ENCODE data around the gene ZNF708.
A peak's percentile ranks its signal among the peaks of the same experiment; 100 is the strongest.
"Not testable (repeated sequence)": the region's sequence is repeated elsewhere in the genome, so short reads cannot be mapped to it uniquely, and the experiment has no call there.

The ZNF708 gene

DNA sequence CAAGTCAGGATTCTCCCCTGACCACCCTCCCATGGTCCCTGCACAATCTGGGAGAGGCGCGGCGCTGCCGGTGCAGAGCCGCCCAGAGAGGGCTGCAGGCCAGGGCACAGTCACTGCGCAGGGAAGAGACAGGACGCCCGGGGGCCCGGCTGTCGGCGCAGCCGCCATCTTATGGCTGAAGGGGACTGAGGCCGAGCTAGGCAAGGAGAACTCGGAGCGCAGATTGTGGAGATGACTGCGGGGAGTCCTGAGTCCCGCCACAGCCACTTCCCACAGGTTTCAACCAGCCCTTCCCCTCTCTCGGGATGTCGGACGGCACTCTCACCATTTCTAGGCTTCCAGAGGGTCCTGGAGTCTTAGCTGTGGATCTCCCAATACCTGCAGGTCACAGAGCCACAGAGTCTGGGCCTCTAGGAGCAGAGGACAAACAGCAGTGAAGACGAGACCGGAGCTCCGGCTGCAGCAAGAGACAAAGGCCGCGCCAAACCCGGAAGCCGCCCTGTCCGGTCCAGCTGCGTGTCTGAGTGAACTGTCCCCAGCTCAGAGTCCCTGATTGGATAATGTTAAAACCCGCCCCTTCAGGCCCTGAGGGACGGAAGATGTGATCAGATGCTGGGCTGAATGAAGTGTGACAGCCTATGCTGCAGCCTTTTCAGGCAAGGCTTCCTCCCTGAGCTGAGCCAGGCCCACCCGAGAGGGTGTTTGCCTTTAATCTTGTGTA, at the start of gene ZNF708:
ZNF708 (minus strand) TSS at position 526 of the 721 bp plus-strand sequence; CDS start at position 328, 198 bp downstream.
- peak; percentile 98 for DNase-seq

DNA sequence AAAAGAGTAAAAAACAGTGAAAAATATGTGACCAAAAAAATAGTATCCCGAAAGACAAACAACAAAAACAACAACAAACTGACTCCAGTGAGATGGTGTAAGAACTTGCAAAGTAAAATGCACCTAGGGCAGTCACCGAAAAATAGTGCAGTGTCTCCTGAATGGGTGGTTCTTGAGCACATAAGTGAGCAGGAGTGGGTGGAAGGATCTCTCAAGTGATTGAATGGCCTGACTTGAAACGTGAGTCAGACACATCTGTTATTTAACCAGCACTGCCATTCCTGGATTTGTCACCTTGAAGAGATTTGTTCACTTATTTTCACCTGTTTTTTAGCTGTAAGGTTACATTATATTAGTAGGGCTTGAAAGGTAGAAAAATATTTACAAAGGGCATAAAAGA, 33.1 kb upstream of the ZNF708 start:
- DNase-seq = no peak

DNA sequence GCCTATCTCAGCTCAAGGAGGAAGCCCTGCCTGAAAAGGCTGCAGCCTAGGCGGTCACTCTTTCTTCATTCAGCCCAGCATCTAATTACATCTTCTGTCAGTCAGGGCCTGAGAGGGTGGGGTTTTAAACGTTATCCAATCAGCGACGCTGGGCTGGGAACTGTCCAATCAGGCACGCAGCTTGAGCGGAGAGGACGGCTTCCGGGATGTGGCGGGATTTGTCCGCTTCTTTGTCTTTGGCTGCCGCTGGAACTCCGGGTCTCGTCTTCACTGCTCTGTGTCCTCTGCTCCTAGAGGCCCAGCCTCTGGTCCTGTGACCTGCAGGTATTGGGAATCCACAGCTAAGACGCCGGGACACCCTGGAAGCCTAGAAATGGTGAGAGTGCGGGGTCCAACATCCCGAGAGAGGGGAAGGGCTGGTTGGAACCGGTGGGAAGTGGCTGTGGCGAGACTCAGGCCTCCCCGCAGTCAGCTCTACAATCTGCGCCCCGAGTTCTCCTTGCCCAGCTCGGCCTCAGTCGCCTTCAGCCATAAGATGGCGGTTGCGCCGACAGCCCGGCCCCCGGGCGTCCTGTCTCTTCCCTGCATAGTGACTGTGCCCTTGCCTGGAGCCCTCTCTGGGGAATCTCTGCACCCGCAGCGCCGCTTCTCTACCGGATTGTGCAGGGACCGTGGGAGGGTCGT, 29.7 kb upstream of the ZNF708 start, which contains the start of gene ZNF738:
ZNF738 (plus strand) TSS at position 233 of the 684 bp plus-strand sequence; CDS start at position 374, 141 bp downstream.
- peak; percentile 97 for DNase-seq

DNA sequence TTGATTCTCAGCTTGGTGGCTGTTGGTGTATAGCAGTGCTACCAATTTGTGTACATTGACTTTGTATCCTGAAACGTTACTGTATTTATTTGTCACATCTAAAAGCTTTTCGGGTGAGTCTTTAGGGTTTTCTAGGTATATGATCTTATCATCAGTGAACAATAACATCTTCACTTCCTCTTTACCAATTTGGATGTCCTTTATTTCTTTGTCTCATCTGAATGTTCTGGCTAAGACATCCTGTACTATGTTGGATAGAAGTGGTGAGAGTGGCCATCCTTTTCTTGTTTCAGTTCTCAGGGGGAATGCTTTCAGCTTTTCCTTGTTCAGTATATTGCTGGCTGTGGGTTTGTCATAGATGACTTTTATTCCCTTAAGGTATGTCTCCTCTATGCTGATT, 23.6 kb upstream of the ZNF708 start:
- no peak for DNase-seq

DNA sequence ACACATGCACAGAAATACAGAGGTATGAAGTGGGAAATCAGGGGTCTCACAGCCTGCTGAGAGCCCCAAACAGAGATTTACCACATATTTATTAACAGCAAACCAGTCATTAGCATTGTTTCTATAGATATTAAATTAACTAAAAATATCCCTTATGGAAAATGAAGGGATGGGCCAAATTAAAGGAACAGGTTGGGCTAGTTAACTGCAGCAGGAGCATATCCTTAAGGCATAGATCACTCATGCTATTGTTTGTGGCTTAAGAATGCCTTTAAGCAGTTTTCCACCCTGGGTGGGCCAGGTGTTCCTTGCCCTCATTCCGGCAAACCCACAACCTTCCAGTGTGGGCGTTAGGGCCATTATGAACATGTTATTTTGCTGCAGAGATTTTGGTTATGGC, 15.6 kb upstream of the ZNF708 start:
- DNase-seq = not testable (repeated sequence)

DNA sequence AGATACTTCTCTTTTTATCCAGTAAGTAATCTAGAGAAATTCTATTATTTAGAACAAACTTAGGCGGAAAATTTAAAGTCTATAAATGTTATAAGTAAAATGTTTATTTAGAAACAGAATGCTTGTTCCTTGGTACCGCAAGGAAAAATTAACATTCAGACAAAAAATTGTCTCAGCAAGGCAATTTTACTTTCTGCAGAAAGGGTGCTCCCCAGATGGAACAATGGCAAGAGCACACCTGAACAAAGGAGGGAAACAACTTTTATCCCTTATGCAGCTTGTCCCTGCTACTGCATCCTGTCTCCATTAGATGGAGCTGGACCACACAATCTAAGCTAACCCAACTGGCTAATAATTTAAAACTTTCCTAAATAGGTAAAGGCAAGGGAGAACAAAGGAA, 6.5 kb upstream of the ZNF708 start:
- DNase-seq = peak; percentile 3

DNA sequence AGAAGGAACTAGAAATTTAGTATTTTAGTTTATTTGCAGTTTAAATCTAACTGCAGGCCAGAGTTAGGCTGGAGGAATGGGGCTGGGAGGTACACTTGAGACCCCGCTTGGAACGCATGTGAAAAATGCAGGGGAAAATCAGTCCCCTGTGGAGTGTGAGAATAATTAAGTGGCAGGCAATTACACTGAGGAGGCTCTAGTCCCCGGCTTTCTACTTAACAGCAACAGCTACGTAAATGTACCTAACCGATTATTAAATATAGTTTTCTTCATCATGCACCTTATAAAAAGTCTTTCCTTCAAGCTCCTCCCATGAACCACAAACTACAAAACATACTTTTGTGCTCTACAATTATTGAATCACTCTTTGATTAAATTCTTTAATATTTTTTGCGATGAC, 804 bp downstream of the ZNF708 start:
- DNase-seq = peak; percentile 82

DNA sequence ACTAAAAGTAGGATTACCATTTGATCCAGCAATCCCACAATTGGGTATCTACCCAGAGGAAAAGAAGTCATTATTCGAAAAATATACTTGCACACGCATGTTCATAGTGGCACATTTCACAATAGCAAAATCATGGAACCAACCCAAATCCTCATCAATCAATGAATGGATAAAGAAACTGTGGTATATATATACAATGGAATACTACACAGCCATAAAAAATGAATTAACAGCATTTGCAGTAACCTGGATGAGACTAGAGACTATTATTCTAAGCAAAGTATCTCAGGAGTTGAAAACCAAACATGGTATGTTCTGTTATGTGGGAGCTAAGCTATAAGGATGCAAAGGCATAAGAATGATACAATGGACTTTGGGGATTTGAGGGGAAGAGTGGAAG, 3.0 kb downstream of the ZNF708 start:
- DNase-seq = no peak

DNA sequence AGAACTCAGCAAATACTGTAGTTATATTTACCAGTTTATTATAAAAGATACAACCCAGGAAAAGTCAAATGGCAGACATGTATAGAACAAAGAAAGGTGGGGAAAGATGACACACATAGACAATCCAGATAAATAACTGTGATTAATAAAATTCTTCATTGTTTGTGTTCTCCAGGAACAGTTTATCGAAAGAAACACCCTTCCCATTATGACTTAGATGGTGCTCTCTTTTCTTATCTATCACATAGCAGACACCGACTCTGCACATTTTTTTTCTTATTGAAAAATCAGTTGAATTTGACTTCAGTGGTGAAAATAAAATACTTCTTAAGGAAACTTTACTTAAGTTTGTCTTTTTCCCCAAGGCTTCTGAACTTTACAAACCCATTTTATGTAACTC, 6.2 kb downstream of the ZNF708 start:
- DNase-seq = no peak

DNA sequence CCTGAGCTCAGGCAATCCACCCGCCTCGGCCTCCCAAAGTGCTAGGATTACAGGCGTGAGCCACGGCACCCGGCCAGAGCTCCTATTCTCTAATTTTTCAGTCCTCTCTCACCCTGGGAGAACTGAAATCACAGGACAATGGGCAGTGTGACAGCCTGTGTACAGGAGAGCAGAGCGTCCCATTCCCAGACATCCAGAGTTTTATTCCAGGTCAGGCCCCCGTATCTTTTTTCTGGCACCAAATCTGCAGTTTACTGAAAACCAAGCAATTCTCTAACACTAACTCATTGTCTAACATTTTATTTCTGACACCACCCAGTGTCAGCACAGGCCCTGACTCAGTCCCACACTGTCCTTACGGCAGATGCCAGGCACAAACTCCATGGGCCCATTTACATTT, 6.7 kb downstream of the ZNF708 start:
- no peak for DNase-seq

DNA sequence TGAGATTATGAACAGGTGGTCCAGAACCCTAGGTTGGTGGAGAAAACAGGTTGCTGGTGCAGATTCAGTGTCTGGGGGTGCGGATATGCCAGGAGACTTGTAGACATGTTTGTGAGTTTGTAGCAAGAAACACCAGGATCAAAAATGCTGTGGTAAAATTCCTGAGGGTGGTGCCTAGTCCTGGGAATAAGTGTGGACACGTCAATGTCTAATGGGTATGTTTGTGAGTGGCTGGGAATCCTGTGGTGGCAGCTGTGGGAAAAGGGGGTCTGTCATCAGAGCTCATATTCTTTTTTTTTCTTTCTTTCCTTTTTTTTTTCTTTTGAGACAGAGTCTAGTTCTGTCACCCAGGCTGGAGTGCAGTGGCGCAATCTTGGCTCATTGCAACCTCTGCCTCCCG, 7.2 kb downstream of the ZNF708 start:
- no peak for DNase-seq

DNA sequence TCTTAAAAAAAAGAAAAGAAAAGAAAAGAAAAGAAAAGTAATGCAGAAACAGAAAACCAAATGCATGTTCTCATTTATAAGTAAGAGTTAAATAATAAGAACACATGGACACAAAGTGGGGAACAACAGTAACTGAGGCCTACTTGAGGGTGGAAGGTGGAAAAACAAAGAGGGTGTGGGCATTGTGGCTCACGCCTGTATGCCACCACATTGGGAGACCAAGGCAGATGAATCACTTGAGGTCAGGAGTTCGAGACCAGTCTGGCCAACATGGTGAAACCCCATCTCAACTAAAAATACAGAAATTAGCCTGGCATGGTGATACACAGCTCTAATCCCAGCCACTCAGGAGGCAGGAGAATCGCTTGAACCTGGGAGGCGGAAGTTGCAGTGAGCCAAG, 8.1 kb downstream of the ZNF708 start:
- no peak for DNase-seq

DNA sequence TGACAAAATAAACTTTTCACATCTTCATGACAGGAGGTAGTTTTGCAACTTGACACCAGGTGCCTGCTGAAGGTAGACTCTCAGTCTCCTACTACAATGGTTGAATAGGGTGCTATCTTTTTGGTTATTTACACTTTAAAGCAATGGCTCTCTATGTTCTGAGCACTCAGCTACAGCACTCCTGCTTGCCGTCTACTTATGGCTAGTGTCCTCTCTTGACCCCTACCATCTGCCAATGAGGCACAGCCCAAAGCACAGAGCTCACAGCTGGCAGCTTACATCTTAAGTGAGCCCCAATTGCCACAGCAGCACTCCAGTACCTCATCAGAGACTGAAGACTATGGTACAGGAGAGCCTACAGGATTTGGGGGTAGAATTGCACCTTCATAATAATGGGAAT, 11.4 kb downstream of the ZNF708 start:
- DNase-seq = peak; percentile 77

DNA sequence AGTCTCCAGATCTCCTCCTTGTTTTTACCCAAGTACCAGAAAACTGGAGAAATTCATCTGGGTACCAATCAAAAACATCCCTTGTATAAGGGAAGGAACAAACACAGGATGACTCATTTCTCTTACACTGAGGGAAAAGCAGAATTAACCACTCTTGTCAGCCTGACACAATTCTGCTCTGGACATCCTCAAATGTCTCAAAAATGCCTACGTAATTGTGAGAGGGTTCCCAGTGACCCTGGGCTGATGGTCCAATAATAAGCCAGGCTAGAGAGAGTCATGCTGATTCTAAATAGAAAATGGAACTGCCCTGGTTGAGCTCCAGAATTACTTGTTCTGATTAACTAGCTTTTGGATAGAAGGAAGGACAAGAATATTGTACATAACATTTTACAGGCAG, 14.5 kb downstream of the ZNF708 start:
- no peak for DNase-seq

DNA sequence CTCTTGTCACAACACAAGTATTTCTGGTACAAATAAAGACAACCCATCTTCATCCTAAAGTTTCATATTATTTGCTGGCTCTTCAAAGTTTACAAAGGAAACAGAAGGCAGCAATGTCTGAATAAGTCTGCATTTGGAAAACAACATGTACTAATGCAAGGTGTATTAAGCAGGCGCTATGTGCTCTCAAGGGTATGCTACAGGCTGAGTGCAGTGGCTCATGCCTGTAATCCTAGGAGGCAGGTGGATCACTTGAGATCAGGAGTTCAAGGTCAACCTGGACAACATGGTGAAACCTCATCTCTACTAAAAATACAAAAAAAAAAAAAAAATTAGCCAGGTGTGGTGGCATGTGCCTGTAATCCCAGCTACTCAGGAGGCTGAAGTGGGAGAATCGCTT, 16.4 kb downstream of the ZNF708 start:
- not testable (repeated sequence) for DNase-seq

DNA sequence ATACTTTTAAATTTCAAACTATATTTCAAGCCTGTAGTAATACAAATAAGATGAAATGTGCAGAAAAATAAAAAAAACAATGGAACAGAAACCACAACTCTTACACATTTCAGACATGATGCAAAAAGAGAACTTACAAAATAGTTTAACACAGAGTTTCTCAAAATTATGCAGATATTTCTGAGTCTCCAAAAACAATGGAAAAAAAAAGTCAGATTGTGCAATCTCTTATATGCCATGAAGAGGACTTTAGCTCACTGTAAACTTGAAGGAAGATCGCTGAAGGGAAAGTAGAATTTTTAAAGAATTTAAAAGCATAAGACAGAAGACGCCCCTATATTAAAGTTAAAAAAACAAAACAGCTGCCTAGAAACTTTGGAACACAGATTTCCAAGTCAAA, 20.4 kb downstream of the ZNF708 start:
- DNase-seq = no peak

DNA sequence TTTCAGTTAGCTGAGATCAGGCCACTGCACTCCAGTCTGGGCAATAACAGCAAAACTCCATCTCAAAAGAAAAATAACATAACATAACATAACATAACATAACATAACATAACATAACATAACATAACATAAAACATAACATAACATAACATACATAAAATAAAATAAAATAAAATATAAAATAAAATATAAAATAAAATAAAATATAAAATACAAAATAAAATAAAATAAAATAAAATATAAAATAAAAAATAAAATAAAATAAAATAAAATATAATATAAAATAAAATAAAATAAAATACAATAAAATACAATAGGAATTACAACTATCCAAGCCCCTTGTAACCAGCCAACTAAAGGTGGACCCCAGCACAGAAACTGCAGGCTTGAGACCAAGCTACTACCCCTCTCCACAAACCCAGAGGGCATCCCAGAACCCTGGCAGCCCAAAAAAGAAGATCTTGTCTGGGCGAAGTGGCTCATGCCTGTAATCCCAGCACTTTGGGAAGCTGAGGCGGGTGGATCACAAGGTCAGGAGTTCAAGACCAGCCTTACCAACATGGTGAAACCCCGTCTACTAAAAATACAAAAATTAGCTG, 22.2 kb downstream of the ZNF708 start:
- DNase-seq = not testable (repeated sequence)

DNA sequence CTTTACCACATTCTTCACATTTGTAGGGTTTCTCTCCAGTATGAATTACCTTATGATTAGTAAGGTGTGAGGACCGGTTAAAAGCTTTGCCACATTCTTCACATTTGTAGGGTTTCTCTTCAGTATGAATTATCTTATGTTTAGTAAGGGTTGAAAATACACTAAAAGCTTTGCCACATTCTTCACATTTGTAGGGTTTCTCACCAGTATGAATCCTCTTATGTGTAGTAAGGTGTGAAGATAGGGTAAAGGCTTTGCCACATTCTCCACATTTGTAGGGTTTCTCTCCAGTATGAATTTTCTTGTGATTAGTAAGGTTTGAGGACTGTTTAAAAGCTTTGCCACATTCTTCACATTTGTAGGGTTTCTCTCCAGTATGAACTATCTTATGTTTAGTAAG, 35.4 kb downstream of the ZNF708 start:
- not testable (repeated sequence) for DNase-seq

DNA sequence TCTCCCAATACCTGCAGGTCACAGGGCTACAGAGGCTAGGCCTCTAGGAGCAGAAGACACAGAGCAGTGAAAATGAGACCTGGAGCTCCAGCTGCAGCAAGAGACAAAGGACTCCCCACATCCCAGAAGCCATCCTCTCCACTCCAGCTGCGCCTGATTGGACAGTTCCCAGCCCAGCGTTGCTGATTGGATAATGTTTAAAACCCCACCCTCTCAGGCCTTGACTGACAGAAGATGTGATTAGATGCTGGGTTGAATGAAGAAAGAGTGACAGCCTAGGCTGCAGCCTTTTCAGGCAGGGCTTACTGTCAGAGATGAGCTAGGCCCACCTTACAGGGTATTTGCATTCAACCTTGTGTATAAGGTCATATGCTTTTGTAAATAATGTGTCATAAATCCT, 59.4 kb downstream of the ZNF708 start:
- no peak for DNase-seq

DNA sequence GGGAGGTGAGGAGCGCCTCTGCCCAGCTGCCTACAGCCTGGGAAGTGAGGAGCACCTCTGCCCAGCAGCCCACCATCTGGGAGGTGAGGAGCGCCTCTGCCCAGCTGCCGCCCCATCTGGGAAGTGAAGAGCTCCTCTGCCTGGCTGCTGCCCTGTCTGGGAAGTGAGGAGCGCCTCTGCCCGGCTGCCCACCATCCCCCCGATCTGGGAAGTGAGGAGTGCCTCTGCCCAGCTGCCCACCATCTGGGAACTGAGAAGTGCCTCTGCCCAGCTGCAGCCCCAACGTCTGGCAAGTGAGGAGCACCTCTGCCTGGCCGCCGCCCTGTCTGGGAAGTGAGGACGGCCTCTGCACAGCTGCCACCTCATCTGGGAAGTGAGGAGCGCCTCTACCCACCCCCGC, 64.3 kb downstream of the ZNF708 start:
- no peak for DNase-seq

DNA sequence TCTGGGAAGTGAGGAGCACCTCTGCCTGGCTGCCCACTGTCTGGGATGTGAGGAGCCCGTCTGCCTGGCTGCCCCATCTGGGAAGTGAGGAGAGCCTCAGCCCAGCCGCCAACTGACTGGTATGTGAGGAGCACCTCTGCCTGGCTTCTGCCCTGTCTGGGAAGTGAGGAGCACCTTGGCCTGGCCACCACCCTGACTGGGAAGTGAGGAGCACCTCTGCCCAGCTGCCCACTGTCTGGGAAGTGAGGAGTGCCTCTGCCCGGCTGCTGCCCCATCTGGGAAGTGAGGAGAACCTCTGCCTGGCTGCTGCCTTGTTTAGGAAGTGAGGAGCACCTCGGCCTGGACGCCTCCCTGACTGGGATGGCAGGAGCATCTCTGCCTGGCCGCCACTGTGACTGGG, 64.8 kb downstream of the ZNF708 start:
- no peak for DNase-seq

DNA sequence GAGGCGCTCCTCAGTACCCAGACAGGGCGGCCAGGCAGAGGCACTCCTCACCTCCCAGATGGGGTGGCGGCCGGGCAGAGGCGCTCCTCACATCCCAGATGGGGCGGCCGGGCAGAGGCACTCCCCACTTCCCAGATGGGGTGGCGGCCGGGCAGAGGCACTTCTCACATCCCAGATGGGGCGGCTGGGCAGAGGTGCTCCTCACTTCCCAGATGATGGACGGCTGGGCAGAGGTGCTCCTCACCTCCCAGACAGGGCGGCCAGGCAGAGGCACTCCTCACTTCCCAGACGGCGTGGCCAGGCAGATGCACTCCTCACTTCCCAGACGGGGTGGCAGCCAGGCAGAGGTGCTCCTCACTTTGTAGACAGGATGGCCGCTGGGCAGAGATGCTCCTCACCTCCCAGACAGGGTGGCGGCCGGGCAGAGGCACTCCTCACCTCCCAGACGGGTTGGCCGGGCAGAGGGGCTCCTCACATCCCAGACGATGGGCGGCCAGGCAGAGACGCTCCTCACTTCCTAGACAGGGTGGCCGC, 68.3 kb downstream of the ZNF708 start:
- not testable (repeated sequence) for DNase-seq

DNA sequence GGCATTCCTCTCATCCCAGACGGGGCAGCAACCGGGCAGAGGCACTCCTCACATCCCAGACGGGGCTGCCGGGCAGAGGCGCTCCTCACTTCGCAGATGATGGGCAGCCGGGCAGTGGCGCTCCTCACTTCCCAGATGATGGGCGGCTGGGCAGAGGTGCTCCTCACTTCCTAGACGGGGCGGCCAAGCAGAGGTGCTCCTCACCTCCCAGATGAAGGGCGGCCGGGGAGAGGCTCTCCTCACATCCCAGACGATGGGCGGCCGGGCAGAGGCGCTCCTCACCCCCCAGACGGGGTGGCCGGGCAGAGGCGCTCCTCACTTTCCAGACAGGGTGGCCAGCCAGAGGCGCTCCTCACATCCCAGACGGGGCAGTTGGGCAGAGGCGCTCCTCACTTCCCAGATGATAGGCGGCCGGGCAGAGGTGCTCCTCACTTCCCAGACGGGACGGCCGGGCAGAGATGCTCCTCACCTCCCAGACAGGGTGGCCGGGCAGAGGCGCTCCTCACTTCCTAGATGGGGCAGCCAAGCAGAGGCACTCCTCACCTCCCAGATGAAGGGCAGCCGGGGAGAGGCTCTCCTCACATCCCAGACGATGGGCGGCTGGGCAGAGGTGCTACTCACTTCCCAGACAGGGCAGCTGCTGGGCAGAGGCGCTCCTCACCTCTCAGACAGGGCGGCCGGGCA, 68.9 kb downstream of the ZNF708 start:
- DNase-seq = no peak
